DND-41 (cell line): ENCODE data around the gene ZNF384.

Experiments used
- ATAC-seq: fragments of 200-7000 bp; cut with Tn5 transposase; 3 replicates; pipeline ENCODE4 v1.9.1; 2021; ENCODE audit warnings: low read depth; ENCODE audit not compliant: insufficient read depth
- DNase-seq: peaks from one replicate; pipeline ENCODE4 v3.0.0-alpha.2; 2020
- H2AFZ ChIP-seq: 2 replicates; pipeline ENCODE4 v1.6.0; 2012; ENCODE audit warnings: low read depth, low read length
- H3K27ac ChIP-seq: 2 replicates; pipeline ENCODE4 v1.5.1; 2012; ENCODE audit warnings: low read length, inconsistent platforms
- H3K27me3 ChIP-seq: fragments of 200-600 bp; sonication (generic); 2 replicates; pipeline ENCODE4 v1.6.0; 2012; ENCODE audit warnings: low read length, mild to moderate bottlenecking, inconsistent platforms; ENCODE audit not compliant: insufficient read depth, poor library complexity
- H3K36me3 ChIP-seq: 2 replicates; pipeline ENCODE4 v1.5.1; 2012; ENCODE audit warnings: low read length, inconsistent platforms; ENCODE audit not compliant: insufficient read depth
- H3K4me1 ChIP-seq: 2 replicates; pipeline ENCODE4 v1.5.1; 2012; ENCODE audit warnings: mild to moderate bottlenecking, low read length; ENCODE audit not compliant: insufficient read depth
- H3K4me2 ChIP-seq: 2 replicates; pipeline ENCODE4 v1.6.0; 2012; ENCODE audit warnings: mild to moderate bottlenecking, moderate library complexity, low read length, inconsistent platforms; ENCODE audit not compliant: insufficient read depth
- H3K4me3 ChIP-seq, 2 experiments: fragments of 200-600 bp in 1 of 2; shearing (Covaris generic) in 1 of 2; 2 replicates each; pipeline ENCODE4 v1.5.1; 2012 to 2016; ENCODE audit warnings: inconsistent platforms in 2 of 2, low read length in 2 of 2, mild to moderate bottlenecking in 2 of 2, low read depth in 1 of 2, moderate library complexity in 1 of 2
- H3K79me2 ChIP-seq: 2 replicates; pipeline ENCODE4 v1.6.0; 2012; ENCODE audit warnings: low read length, inconsistent platforms; ENCODE audit not compliant: insufficient read depth
- H3K9ac ChIP-seq: 2 replicates; pipeline ENCODE4 v1.6.0; 2012; ENCODE audit warnings: low read depth, mild to moderate bottlenecking, inconsistent platforms, low read length, moderate library complexity
- H3K9me3 ChIP-seq: 2 replicates; pipeline ENCODE4 v1.5.1; 2012; ENCODE audit warnings: low read length, moderate library complexity, mild to moderate bottlenecking, inconsistent platforms; ENCODE audit not compliant: insufficient read depth, severe bottlenecking
- H4K20me1 ChIP-seq: 2 replicates; pipeline ENCODE4 v1.6.0; 2012; ENCODE audit warnings: low read length; ENCODE audit not compliant: insufficient read depth
- CTCF ChIP-seq: IDR thresholded peaks from 2 replicates; pipeline ENCODE4 v1.5.1; 2012; ENCODE audit warnings: borderline replicate concordance, low read length, moderate library complexity, mild to moderate bottlenecking; ENCODE audit not compliant: poor library complexity, severe bottlenecking; ENCODE audit errors: extremely low read depth
- EZH2 ChIP-seq: IDR thresholded peaks from 3 replicates; pipeline ENCODE4 v1.6.1; 2012; ENCODE audit warnings: borderline replicate concordance, low read depth, mild to moderate bottlenecking, moderate library complexity, low read length, inconsistent platforms; ENCODE audit not compliant: severe bottlenecking

The ZNF384 gene

GRCh38 chr12:6734506-6735387 lies 45.6 kb upstream of the ZNF384 start:
- peaks cover 28% of the 10 kb centered on the region for H3K36me3 ChIP-seq
- no peak overlapping the region for H3K4me3 ChIP-seq
- H2AFZ ChIP-seq: no peak overlapping the region
- no peak overlapping the region for H3K27ac ChIP-seq
- no peaks in the 10 kb centered on the region for H4K20me1 ChIP-seq
- no peak overlapping the region for H3K4me2 ChIP-seq
- H3K9ac ChIP-seq: no peak overlapping the region
- H3K79me2 ChIP-seq: no peaks in the 10 kb centered on the region
- H3K4me1 ChIP-seq: no peaks in the 10 kb centered on the region
- no peaks in the 10 kb centered on the region for H3K9me3 ChIP-seq
- DNase-seq (no peak), ATAC-seq (no peak)
- TF ChIP-seq CTCF: no peak
- no peak for TF ChIP-seq EZH2
- H3K27me3 ChIP-seq: no peaks in the 10 kb centered on the region

- Histone ChIP-seq H3K79me2 (peaks cover 6% of the 10 kb centered on the region), H3K9me3 (no peaks in the 10 kb centered on the region), H3K27ac (no peak overlapping the region), H3K9ac (no peak overlapping the region), H3K4me1 (peaks cover 5% of the 10 kb centered on the region; the same call in 1 of the 2 replicates), H4K20me1 (no peaks in the 10 kb centered on the region), H3K4me3 (no peak overlapping the region), H3K27me3 (no peaks in the 10 kb centered on the region), H3K36me3 (peaks cover 51% of the 10 kb centered on the region), H3K4me2 (no peak overlapping the region), H2AFZ (no peak overlapping the region)
- no peak for TF ChIP-seq EZH2
- TF ChIP-seq CTCF: no peak
- ATAC-seq: no peak
- no peak for DNase-seq
Measured at GRCh38 chr12:6730169-6730568, 41.0 kb upstream of the ZNF384 start.

GRCh38 chr12:6729186-6729585 lies 40.0 kb upstream of the ZNF384 start:
- no peak overlapping the region for H3K4me2 ChIP-seq
- H3K79me2 ChIP-seq: peaks cover 14% of the 10 kb centered on the region
- ATAC-seq (no peak), DNase-seq (no peak)
- peaks cover 46% of the 10 kb centered on the region for H3K36me3 ChIP-seq
- H3K4me1 ChIP-seq: peaks cover 15% of the 10 kb centered on the region
- no peak overlapping the region for H3K9ac ChIP-seq
- H3K27ac ChIP-seq: no peak overlapping the region
- H4K20me1 ChIP-seq: no peaks in the 10 kb centered on the region
- H3K4me3 ChIP-seq: no peak overlapping the region
- H3K27me3 ChIP-seq: no peaks in the 10 kb centered on the region
- H2AFZ ChIP-seq: no peak overlapping the region
- TF ChIP-seq EZH2 (no peak), CTCF (no peak)
- H3K9me3 ChIP-seq: no peaks in the 10 kb centered on the region
